Stimulated activated CD8-positive, alpha-beta memory T cell treated with anti-CD3 and anti-CD28 coated beads, Interleukin-15, amount 100 ng/mL, for 24 hours (primary cell): Measurements from ENCODE around the gene DISP2.
A peak's percentile ranks its signal among the peaks of the same experiment; 100 is the strongest.

Experiments used
- DNase-seq: peaks from one replicate; pipeline ENCODE4 v3.0.0-alpha.2; 2020; ENCODE audit warnings: low read depth

Gene DISP2

GRCh38 chr15:40357723-40358470, at the start of gene DISP2:
Gene DISP2, plus strand, starts transcription at chr15:40358219. Its CDS starts 103 bp downstream, at chr15:40358322.
- DNase-seq = peak; percentile 78

- DNase-seq = no peak
Measured at GRCh38 chr15:40309344-40309862, 48.6 kb upstream of the DISP2 start.

- no peak for DNase-seq
Measured at GRCh38 chr15:40310001-40310959, 47.7 kb upstream of the DISP2 start.

- DNase-seq = no peak
Measured at GRCh38 chr15:40310993-40311392, 47.0 kb upstream of the DISP2 start.

- DNase-seq = no peak
Measured at GRCh38 chr15:40312370-40313158, 45.5 kb upstream of the DISP2 start.

- no peak for DNase-seq
Measured at GRCh38 chr15:40313531-40314398, 44.3 kb upstream of the DISP2 start.

- DNase-seq = no peak
Measured at GRCh38 chr15:40314723-40315276, 43.2 kb upstream of the DISP2 start.

- DNase-seq = no peak
Measured at GRCh38 chr15:40316931-40317330, 41.1 kb upstream of the DISP2 start.

- no peak for DNase-seq
Measured at GRCh38 chr15:40317580-40317979, 40.4 kb upstream of the DISP2 start.

GRCh38 chr15:40320409-40320808, 37.6 kb upstream of the DISP2 start:
- no peak for DNase-seq

- no peak for DNase-seq
Measured at GRCh38 chr15:40320931-40321371, 37.1 kb upstream of the DISP2 start.

GRCh38 chr15:40322531-40323238, 35.3 kb upstream of the DISP2 start:
- DNase-seq = no peak

GRCh38 chr15:40323239-40323952, 34.6 kb upstream of the DISP2 start, which contains the start of gene INAFM2:
Gene INAFM2, plus strand, starts transcription at chr15:40323692. Its CDS starts 364 bp downstream, at chr15:40324056.
- DNase-seq = peak; percentile 85

GRCh38 chr15:40323953-40324937, 33.8 kb upstream of the DISP2 start:
- DNase-seq = no peak

- DNase-seq = no peak
Measured at GRCh38 chr15:40325188-40325587, 32.8 kb upstream of the DISP2 start.

GRCh38 chr15:40325700-40326099, 32.3 kb upstream of the DISP2 start:
- no peak for DNase-seq

- no peak for DNase-seq
Measured at GRCh38 chr15:40327457-40327856, 30.6 kb upstream of the DISP2 start.

GRCh38 chr15:40328176-40328575, 29.8 kb upstream of the DISP2 start:
- DNase-seq = no peak
